GM12878 (cell line): Measurements from ENCODE around the gene ATG5. TPM values are rescaled to one million over a fixed set of nuclear protein-coding genes. Genes with fewer than 3 reads are reported as not detected.

Experiments
- ATAC-seq: fragments of 200-7000 bp; cut with Tn5 transposase; 3 replicates; pipeline ENCODE4 v1.9.1; 2020; ENCODE audit warnings: mild to moderate bottlenecking, moderate library complexity
- BruUV-seq: library from RNA; stranded (reverse); fragments of 400-500 nt; replicated peaks from 2 replicates; lab custom pipeline; 2021; lab: Mats Ljungman, UMichigan
- CTCF ChIA-PET: fragments of 300-600 bp; sonication (Branson Sonifier 250); formaldehyde crosslinking; extraction: SDS; loops from one replicate; lab custom pipeline; 2021; ENCODE audit warnings: inconsistent platforms; lab: Yijun Ruan, JAX
- POLR2A ChIA-PET: fragments of 350-600 bp; formaldehyde crosslinking; extraction: SDS; loops from one replicate; lab custom pipeline; 2021; ENCODE audit warnings: inconsistent platforms; lab: Charles Lee
- RAD21 ChIA-PET: fragments of 300-600 bp; sonication (Branson Sonifier 250); formaldehyde crosslinking; loops from one replicate; lab custom pipeline; 2023; ENCODE audit warnings: antibody characterized with exemption; ENCODE audit not compliant: unreplicated experiment; lab: Charles Lee
- SMC1A ChIA-PET: fragments of 300-600 bp; sonication (Branson Sonifier 250); formaldehyde crosslinking; loops from one replicate; lab custom pipeline; 2023; ENCODE audit not compliant: unreplicated experiment, uncharacterized antibody; lab: Charles Lee
- DNase-seq: peaks from one replicate; pipeline ENCODE4 v3.0.0-alpha.2; 2011; ENCODE audit warnings: low read depth, low spot score
- FAIRE-seq: peaks from 3 replicates; lab custom pipeline; 2011; peaks lifted over from hg19 to GRCh38; lab: Jason Lieb, UNC
- H2AFZ ChIP-seq: 2 replicates; pipeline ENCODE4 v1.6.0; 2011; ENCODE audit warnings: low read depth, low read length, control low read depth; ENCODE audit not compliant: control insufficient read depth
- H3K27ac ChIP-seq: 2 replicates; pipeline ENCODE4 v1.5.1; 2011; ENCODE audit warnings: control low read depth; ENCODE audit not compliant: control insufficient read depth, insufficient read depth
- H3K27me3 ChIP-seq, 2 experiments: replicated peaks in 1 of 2; 2 replicates each; pipeline versions ENCODE4 v1.6.0 to v1.6.1; 2011; ENCODE audit warnings: low read length in 1 of 2; ENCODE audit not compliant: control insufficient read depth in 2 of 2, insufficient read depth in 2 of 2
- H3K36me3 ChIP-seq, 2 experiments: 2 replicates each; pipeline ENCODE4 v1.5.1; 2011; ENCODE audit warnings: low read length in 1 of 2; ENCODE audit not compliant: control insufficient read depth in 2 of 2, insufficient read depth in 2 of 2
- H3K4me1 ChIP-seq: 2 replicates; pipeline ENCODE4 v1.6.1; 2011; ENCODE audit warnings: mild to moderate bottlenecking, low read length, moderate library complexity, mixed read lengths; ENCODE audit not compliant: control insufficient read depth, insufficient read depth
- H3K4me2 ChIP-seq: 2 replicates; pipeline ENCODE4 v1.6.0; 2011; ENCODE audit warnings: control low read depth; ENCODE audit not compliant: control insufficient read depth, insufficient read depth
- H3K4me3 ChIP-seq: fragments of 200-600 bp; sonication (generic); 2 replicates; pipeline ENCODE4 v1.5.1; 2016
- H3K79me2 ChIP-seq: 2 replicates; pipeline ENCODE4 v1.6.0; 2011; ENCODE audit warnings: low read length; ENCODE audit not compliant: control insufficient read depth, insufficient read depth
- H3K9ac ChIP-seq: 2 replicates; pipeline ENCODE4 v1.8.0; 2011; ENCODE audit warnings: low read length, control low read depth, mixed read lengths; ENCODE audit not compliant: control insufficient read depth, insufficient read depth
- H3K9me3 ChIP-seq: replicated peaks from 3 replicates; pipeline ENCODE4 v1.5.1; 2011; ENCODE audit warnings: mild to moderate bottlenecking, low read length; ENCODE audit not compliant: control insufficient read depth, insufficient read depth
- H4K20me1 ChIP-seq: 2 replicates; pipeline ENCODE4 v1.6.0; 2011; ENCODE audit not compliant: control insufficient read depth, insufficient read depth
- BACH1 ChIP-seq: fragments of 450-650 bp; IDR thresholded peaks from 2 replicates; pipeline ENCODE4 v1.6.1; 2017; ENCODE audit warnings: mild to moderate bottlenecking, borderline replicate concordance
- CTCF ChIP-seq, 3 experiments: IDR thresholded peaks in 2 of 3; conservative IDR thresholded peaks in 1 of 3; 2 replicates each; pipeline ENCODE4 v1.5.1; 2011; ENCODE audit warnings: low read depth in 3 of 3, low read length in 3 of 3, mild to moderate bottlenecking in 3 of 3, control low read depth in 2 of 3, moderate library complexity in 2 of 3, inconsistent platforms in 1 of 3, mixed read lengths in 1 of 3; ENCODE audit not compliant: control insufficient read depth in 2 of 3, insufficient read depth in 1 of 3; ENCODE audit errors: extremely low read depth in 1 of 3
- E2F8 ChIP-seq: fragments of 450-650 bp; IDR thresholded peaks from 2 replicates; pipeline ENCODE4 v1.6.1; 2018; ENCODE audit warnings: mild to moderate bottlenecking, low read depth, moderate library complexity; ENCODE audit not compliant: partially characterized antibody
- EP300 ChIP-seq, 2 experiments: fragments of 150-350 bp in 1 of 2; IDR thresholded peaks; 2 replicates each; pipeline ENCODE4 v1.6.1; 2011 to 2012; ENCODE audit warnings: low read depth in 2 of 2, low read length in 2 of 2, borderline replicate concordance in 1 of 2, improper control_type of control experiment in 1 of 2, inconsistent platforms in 1 of 2; ENCODE audit not compliant: control insufficient read depth in 1 of 2
- JUND ChIP-seq: IDR thresholded peaks from 2 replicates; pipeline ENCODE4 v1.6.1; 2012; ENCODE audit warnings: low read depth, mild to moderate bottlenecking, low read length, improper control_type of control experiment, moderate library complexity
- MLLT1 ChIP-seq: fragments of 450-650 bp; IDR thresholded peaks from 2 replicates; pipeline ENCODE4 v1.6.1; 2016; ENCODE audit warnings: mild to moderate bottlenecking
- PAX5 ChIP-seq: IDR thresholded peaks from 2 replicates; pipeline ENCODE4 v1.6.1; 2011; ENCODE audit warnings: low read depth, low read length, borderline replicate concordance
- PML ChIP-seq: IDR thresholded peaks from 2 replicates; pipeline ENCODE4 v1.6.1; 2012; ENCODE audit warnings: low read length, inconsistent platforms
- POLR2AphosphoS2 ChIP-seq: IDR thresholded peaks from 2 replicates; pipeline ENCODE4 v1.6.1; 2011; ENCODE audit warnings: low read depth, mild to moderate bottlenecking, low read length, improper control_type of control experiment, moderate library complexity
- ZNF24 ChIP-seq: fragments of 450-650 bp; IDR thresholded peaks from 2 replicates; pipeline ENCODE4 v1.6.1; 2017; ENCODE audit warnings: antibody characterized with exemption, mild to moderate bottlenecking
- WGBS: methylation state at CpG from one replicate; pipeline ENCODE4 v1.1.6; 2016; ENCODE audit warnings: low lambda C conversion rate; ENCODE audit not compliant: insufficient replicate concordance, insufficient coverage; ENCODE audit errors: missing lambda C conversion rate; 5-methylcytosine and 5-hydroxymethylcytosine counted together
- in situ Hi-C: fragments of 300-500 bp; cut with MboI; formaldehyde crosslinking; loops from 9 replicates; pipeline ENCODE4 v1.14.3; 2018; ENCODE audit warnings: mixed read lengths
- intact Hi-C: fragments of 100-400 bp; cut with micrococcal nuclease; formaldehyde crosslinking; loops from one replicate; pipeline ENCODE4 v1.14.2; 2022; ENCODE audit not compliant: unreplicated experiment
- polyA plus RNA-seq, 11 experiments: library from polyadenylated mRNA; depleted of rRNA in 4 of 11; unstranded in 6 of 11; stranded (reverse) in 5 of 11; fragments of >200 nt; fragmentation: Nextera tagmentation in 4 of 11; fragmentation: Illumina TruSeq in 1 of 11; extraction: Ambion mirVana in 4 of 11; extraction: Trizol in 1 of 11; gene quantifications; 1 replicate in 1 of 11; 2 replicates in 10 of 11; pipeline versions ENCODE4 v1.2.1 to v1.2.3, GENCODE V29; 2011 to 2016; ENCODE audit warnings: inconsistent platforms in 2 of 11, missing spikeins in 2 of 11, low read depth in 1 of 11
- total RNA-seq, 4 experiments: library from RNA; depleted of rRNA in 3 of 4; stranded (reverse); fragments of >200 nt in 3 of 4; fragmentation: Illumina TruSeq in 1 of 4; extraction: Trizol in 1 of 4; gene quantifications; 2 replicates each; pipeline versions ENCODE4 v1.2.1 to v1.2.3, GENCODE V29; 2013 to 2021

Gene ATG5
- total and polyA plus RNA-seq, 10 of the 15 experiments (the other 5 are each of a cell fraction or from before 2014, with no cell fraction given) = 12.9 to 51.8 (median 23.9) TPM

- ChIA-PET SMC1A (interaction anchor here (1.3 to 1.5 kb wide), 5 partner anchors 10 to 86 kb away, joined by 3 to 6 read pairs (median 4); no protein-coding TSS in a partner anchor), RAD21 (interaction anchor here (0.7 to 1.1 kb wide), 2 partner anchors 40 to 179 kb away, joined by 3 read pairs; no protein-coding TSS in a partner anchor), POLR2A (no interaction called here), CTCF (interaction anchor here (1.4 kb wide), 1 partner anchor 87 kb away, joined by 3 read pairs; no protein-coding TSS in a partner anchor)
- Histone ChIP-seq H3K9me3 (no peaks in the 10 kb centered on the region), H3K27ac (no peak overlapping the region), H3K4me2 (no peak overlapping the region), H3K79me2 (no peaks in the 10 kb centered on the region), H3K4me1 (peaks cover 24% of the 10 kb centered on the region), H3K9ac (no peak overlapping the region), H4K20me1 (no peaks in the 10 kb centered on the region), H3K36me3 (no peaks in the 10 kb centered on the region), H2AFZ (no peak overlapping the region), H3K4me3 (no peak overlapping the region), H3K27me3 (no peaks in the 10 kb centered on the region)
- BruUV-seq = no TSS peak
- ATAC-seq = no peak
- intact Hi-C loops (no loop called here), in situ Hi-C loops (no loop called here)
- TF ChIP-seq JUND (no peak), BACH1 (no peak), E2F8 (no peak), CTCF (IDR thresholded peaks at IDR 0.05 in 2 of 3, conservative IDR thresholded peaks at IDR 0.05 in 1 of 3; ENCODE audit: control insufficient read depth in 2 of 3, extremely low read depth in 1 of 3, insufficient read depth in 1 of 3, low read depth in 3 of 3, low read length in 3 of 3) (no peak), PML (no peak), POLR2AphosphoS2 (no peak), PAX5 (no peak), EP300 (IDR thresholded peaks at IDR 0.05; ENCODE audit: borderline replicate concordance in 1 of 2, control insufficient read depth in 1 of 2, low read depth in 2 of 2, low read length in 2 of 2) (no peak), MLLT1 (no peak), ZNF24 (no peak)
- 86% methylated on average over 5 of the region's 5 CpGs for WGBS
- DNase-seq = no peak
- no peak for FAIRE-seq
Observed at GRCh38 chr6:106136845-106137244, 188.7 kb downstream of the ATG5 start.
